ENCODE measurements around the gene PSMA2. TPM values are rescaled to one million over a fixed set of nuclear protein-coding genes. Genes with fewer than 3 reads are reported as not detected.

PSMA2 gene
- total and polyA plus RNA-seq, 10 donors, result 44.3 to 144 (median 59.5) TPM

DNA sequence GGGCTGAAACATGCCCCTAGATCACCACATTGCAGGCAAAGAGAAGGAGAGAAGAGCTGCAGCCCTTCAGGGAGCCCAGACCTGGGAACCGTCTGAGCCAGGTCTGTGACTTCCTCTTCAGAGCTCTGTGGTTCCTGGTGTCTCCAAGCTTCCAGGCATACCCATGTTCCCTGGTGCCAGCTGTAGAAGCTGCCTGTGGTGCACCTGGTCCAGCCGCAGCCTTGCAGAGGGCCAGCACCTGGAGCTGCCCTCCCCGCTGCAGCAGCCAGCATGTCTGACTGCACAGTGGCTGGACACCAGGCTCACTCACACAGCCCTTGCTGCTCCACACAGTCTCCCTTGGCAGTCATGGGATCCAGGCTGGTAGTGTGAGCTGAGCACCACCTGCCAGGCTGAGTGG is 53.7 kb downstream of the PSMA2 start:
- peaks cover 0 to 25% (median 2%) of the 10 kb centered on the region in 6 donors for H3K4me1 ChIP-seq
- no peaks in the 10 kb centered on the region for H3K36me3 ChIP-seq
- intact Hi-C loops (cut with DNase I; ENCODE audit: low total_unique reads), result no loop called here
- no peaks in the 10 kb centered on the region for H3K27me3 ChIP-seq (replicated peaks in 1 of 7)
- DNase-seq, result no peak
- TF ChIP-seq, protein P1, sequence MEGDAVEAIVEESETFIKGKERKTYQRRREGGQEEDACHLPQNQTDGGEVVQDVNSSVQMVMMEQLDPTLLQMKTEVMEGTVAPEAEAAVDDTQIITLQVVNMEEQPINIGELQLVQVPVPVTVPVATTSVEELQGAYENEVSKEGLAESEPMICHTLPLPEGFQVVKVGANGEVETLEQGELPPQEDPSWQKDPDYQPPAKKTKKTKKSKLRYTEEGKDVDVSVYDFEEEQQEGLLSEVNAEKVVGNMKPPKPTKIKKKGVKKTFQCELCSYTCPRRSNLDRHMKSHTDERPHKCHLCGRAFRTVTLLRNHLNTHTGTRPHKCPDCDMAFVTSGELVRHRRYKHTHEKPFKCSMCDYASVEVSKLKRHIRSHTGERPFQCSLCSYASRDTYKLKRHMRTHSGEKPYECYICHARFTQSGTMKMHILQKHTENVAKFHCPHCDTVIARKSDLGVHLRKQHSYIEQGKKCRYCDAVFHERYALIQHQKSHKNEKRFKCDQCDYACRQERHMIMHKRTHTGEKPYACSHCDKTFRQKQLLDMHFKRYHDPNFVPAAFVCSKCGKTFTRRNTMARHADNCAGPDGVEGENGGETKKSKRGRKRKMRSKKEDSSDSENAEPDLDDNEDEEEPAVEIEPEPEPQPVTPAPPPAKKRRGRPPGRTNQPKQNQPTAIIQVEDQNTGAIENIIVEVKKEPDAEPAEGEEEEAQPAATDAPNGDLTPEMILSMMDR (IDR thresholded peaks at IDR 0.05 in 8 of 11, conservative IDR thresholded peaks at IDR 0.05 in 3 of 11), result no peak
- TF ChIP-seq POLR2AphosphoS5 (IDR thresholded peaks at IDR 0.05) (no peak), POLR2A (IDR thresholded peaks at IDR 0.05) (no peak)
- H3K27ac ChIP-seq, result peak overlapping the region in 6 of 8 donors; percentile 20 to 85 (median 66)
- no peaks in the 10 kb centered on the region for H3K9me3 ChIP-seq
- H3K4me3 ChIP-seq, result peak overlapping the region in 1 of 8 donors; percentile 28
- 51 to 68% (median 67%) methylated on average over 3 of the region's 3 CpGs for WGBS, 5 donors

DNA sequence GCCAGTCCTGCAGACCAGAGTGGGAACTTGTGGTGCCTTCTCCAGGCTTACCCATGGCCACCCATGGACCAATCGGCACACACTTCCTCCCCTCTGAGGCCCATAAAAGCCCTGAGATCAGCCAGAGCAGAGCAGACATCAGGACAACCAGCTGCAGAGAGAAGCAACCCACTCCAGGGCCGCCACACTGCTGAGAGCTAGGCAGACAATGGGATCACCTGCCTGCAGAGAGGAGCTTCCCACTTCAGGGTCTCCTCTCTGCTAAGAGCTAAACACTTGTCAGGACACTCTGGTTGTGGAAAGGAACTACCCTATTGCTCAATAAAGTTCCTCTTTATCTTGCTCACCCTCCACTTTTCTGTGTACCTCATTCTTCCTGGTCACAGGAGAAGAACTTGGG is 54.1 kb downstream of the PSMA2 start:
- Histone ChIP-seq H3K4me1 (peaks cover 0 to 25% (median 2%) of the 10 kb centered on the region in 6 donors), H3K4me3 (peak overlapping the region in 1 of 8 donors; percentile 28), H3K9me3 (no peaks in the 10 kb centered on the region), H3K27ac (peak overlapping the region in 6 of 8 donors; percentile 20 to 85 (median 66)), H3K36me3 (no peaks in the 10 kb centered on the region), H3K27me3 (replicated peaks in 1 of 7) (no peaks in the 10 kb centered on the region)
- intact Hi-C loops (cut with DNase I; ENCODE audit: low total_unique reads), result no loop called here
- DNase-seq, result no peak
- 45 to 76% (median 58%) methylated on average over 2 of the region's 2 CpGs for WGBS, 5 donors
- no peak for TF ChIP-seq POLR2A (IDR thresholded peaks at IDR 0.05)
- TF ChIP-seq, protein P1 (IDR thresholded peaks at IDR 0.05 in 8 of 11, conservative IDR thresholded peaks at IDR 0.05 in 3 of 11), result no peak
- no peak for TF ChIP-seq POLR2AphosphoS5 (IDR thresholded peaks at IDR 0.05)

DNA sequence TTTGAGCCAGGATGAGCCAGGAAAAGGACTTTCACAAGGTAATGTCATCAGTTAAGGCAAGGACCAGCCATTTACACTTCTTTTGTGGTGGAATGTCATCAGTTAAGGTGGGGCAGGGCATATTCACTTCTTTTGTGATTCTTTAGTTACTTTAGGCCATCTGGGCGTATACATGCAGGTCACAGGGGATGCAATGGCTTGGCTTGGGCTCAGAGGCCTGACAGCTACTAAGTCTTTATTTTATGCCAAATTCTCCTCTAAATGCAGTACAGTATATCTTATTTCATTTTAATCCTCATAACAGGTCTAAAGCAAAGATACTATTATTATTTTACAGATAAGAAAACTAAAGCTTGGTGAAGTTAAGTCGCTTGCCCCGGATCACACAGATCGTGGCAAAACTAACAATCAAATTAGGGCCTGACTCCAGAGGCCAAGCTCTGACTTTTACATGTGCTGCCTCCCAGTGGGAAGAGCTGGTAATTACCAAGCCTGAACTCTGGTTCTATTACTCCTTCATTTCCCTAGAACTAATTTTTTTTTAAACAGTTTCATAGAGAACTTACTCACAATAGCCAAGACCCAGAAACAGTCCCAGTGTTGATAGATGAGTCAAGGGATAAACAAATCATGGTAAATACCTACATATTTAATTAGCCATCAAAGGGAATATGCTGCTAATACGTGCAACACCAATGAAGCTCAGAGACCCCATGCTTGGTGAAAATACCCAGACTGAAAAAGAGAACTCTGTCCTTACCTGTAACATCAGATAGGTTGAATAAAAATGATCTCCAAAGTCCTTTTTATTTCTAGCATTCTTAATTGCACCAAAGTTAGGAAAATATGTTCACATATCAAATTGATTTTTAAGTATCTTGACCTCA is 55.5 kb downstream of the PSMA2 start:
- WGBS, 5 donors, result 47 to 64% (median 53%) methylated on average over 5 of the region's 5 CpGs
- TF ChIP-seq POLR2AphosphoS5 (IDR thresholded peaks at IDR 0.05), result no peak
- TF ChIP-seq, protein P1 (IDR thresholded peaks at IDR 0.05 in 8 of 11, conservative IDR thresholded peaks at IDR 0.05 in 3 of 11), result peak; percentile 38 to 79 (median 74)
- Histone ChIP-seq H3K27me3 (replicated peaks in 1 of 7) (no peaks in the 10 kb centered on the region), H3K27ac (no peak overlapping the region), H3K9me3 (no peaks in the 10 kb centered on the region), H3K36me3 (no peaks in the 10 kb centered on the region), H3K4me3 (no peak overlapping the region), H3K4me1 (peaks cover 0 to 25% (median 2%) of the 10 kb centered on the region in 6 donors)
- no peak for DNase-seq
- intact Hi-C loops (cut with DNase I; ENCODE audit: low total_unique reads), result no loop called here
